ENCODE data around the gene C1orf174. TPM values are rescaled to one million over a fixed set of nuclear protein-coding genes. Genes with fewer than 3 reads are reported as not detected.

Gene C1orf174
- polyA plus RNA-seq, 1 donor: 37.9 TPM

Other genes starting within 250 kb of the C1orf174 start
- 0.55 TPM for gene TP73, start 247.8 kb downstream of the C1orf174 start, polyA plus RNA-seq (ENCODE audit: insufficient read length)
- gene CCDC27, start 147.8 kb downstream of the C1orf174 start, polyA plus RNA-seq (ENCODE audit: insufficient read length): 0.20 TPM
- gene SMIM1, start 127.5 kb downstream of the C1orf174 start, polyA plus RNA-seq (ENCODE audit: insufficient read length): 6.6 TPM
- gene LRRC47, start 103.8 kb downstream of the C1orf174 start, polyA plus RNA-seq (ENCODE audit: insufficient read length): 65.1 TPM
- gene CEP104, start 43.1 kb downstream of the C1orf174 start, polyA plus RNA-seq (ENCODE audit: insufficient read length): 51.5 TPM
- 9.8 TPM for gene DFFB, start 42.8 kb downstream of the C1orf174 start, polyA plus RNA-seq (ENCODE audit: insufficient read length)

All from left kidney (tissue), 1 donor.